Parathyroid adenoma (tissue), 2 donors: ENCODE measurements around the gene SPATA45.

Experiments
- H2AFZ ChIP-seq: fragments of 300-600 bp; sonication (generic); one replicate; pipeline ENCODE4 v1.7.0; 2017; ENCODE audit warnings: antibody characterized with exemption, mild to moderate bottlenecking
- H3K27ac ChIP-seq: fragments of 300-600 bp; sonication (generic); one replicate; pipeline ENCODE4 v1.7.0; 2017
- H3K27me3 ChIP-seq: fragments of 300-600 bp; sonication (generic); one replicate; pipeline ENCODE4 v1.7.0; 2017; ENCODE audit warnings: low read length; ENCODE audit not compliant: control insufficient read depth, insufficient read depth
- H3K36me3 ChIP-seq: fragments of 300-600 bp; sonication (generic); one replicate; pipeline ENCODE4 v1.7.0; 2017; ENCODE audit warnings: low read length; ENCODE audit not compliant: control insufficient read depth, insufficient read depth
- H3K4me1 ChIP-seq: fragments of 300-600 bp; sonication (generic); one replicate; pipeline ENCODE4 v1.7.0; 2017; ENCODE audit warnings: control low read depth
- H3K4me2 ChIP-seq: fragments of 300-600 bp; sonication (generic); one replicate; pipeline ENCODE4 v1.7.0; 2017; ENCODE audit warnings: low read length
- H3K4me3 ChIP-seq: fragments of 300-600 bp; sonication (generic); one replicate; pipeline ENCODE4 v1.7.0; 2017; ENCODE audit warnings: low read depth, low read length
- H3K79me2 ChIP-seq: fragments of 300-600 bp; sonication (generic); one replicate; pipeline ENCODE4 v1.7.0; 2017; ENCODE audit warnings: control low read depth
- H3K9ac ChIP-seq: fragments of 300-600 bp; sonication (generic); one replicate; pipeline ENCODE4 v1.7.0; 2017; ENCODE audit warnings: mild to moderate bottlenecking
- H3K9me3 ChIP-seq: fragments of 300-600 bp; sonication (generic); one replicate; pipeline ENCODE4 v1.7.0; 2017; ENCODE audit warnings: low read length; ENCODE audit not compliant: control insufficient read depth
- CTCF ChIP-seq: fragments of 300-600 bp; sonication (generic); IDR thresholded peaks from one replicate; pipeline ENCODE4 v1.7.0; 2017; ENCODE audit warnings: antibody characterized with exemption, mild to moderate bottlenecking
- donor health status: primary hyperparathyroidism.

SPATA45 gene

GRCh38 chr1:212822956-212823355 lies 24.5 kb downstream of the SPATA45 start:
- H3K9me3 ChIP-seq, result peaks cover 3% of the 10 kb centered on the region
- no peak overlapping the region for H3K4me2 ChIP-seq
- no peaks in the 10 kb centered on the region for H3K4me1 ChIP-seq
- H3K79me2 ChIP-seq, result no peaks in the 10 kb centered on the region
- no peaks in the 10 kb centered on the region for H3K36me3 ChIP-seq
- H3K27me3 ChIP-seq, result no peaks in the 10 kb centered on the region
- TF ChIP-seq CTCF, result no peak
- no peak overlapping the region for H3K27ac ChIP-seq
- no peak overlapping the region for H3K9ac ChIP-seq
- H3K4me3 ChIP-seq, result no peak overlapping the region
- H2AFZ ChIP-seq, result no peak overlapping the region

- H3K9me3 ChIP-seq, result peaks cover 3% of the 10 kb centered on the region
- H3K4me2 ChIP-seq, result no peak overlapping the region
- TF ChIP-seq CTCF, result no peak
- no peaks in the 10 kb centered on the region for H3K36me3 ChIP-seq
- no peaks in the 10 kb centered on the region for H3K79me2 ChIP-seq
- no peak overlapping the region for H3K27ac ChIP-seq
- H2AFZ ChIP-seq, result no peak overlapping the region
- H3K4me3 ChIP-seq, result no peak overlapping the region
- H3K9ac ChIP-seq, result no peak overlapping the region
- H3K4me1 ChIP-seq, result no peaks in the 10 kb centered on the region
- no peaks in the 10 kb centered on the region for H3K27me3 ChIP-seq
These were observed 26.5 kb downstream of the SPATA45 start for GRCh38 chr1:212820969-212821368.

- no peak overlapping the region for H3K4me3 ChIP-seq
These were observed 27.7 kb downstream of the SPATA45 start for GRCh38 chr1:212819726-212820125.

GRCh38 chr1:212816567-212817278 lies 30.7 kb downstream of the SPATA45 start:
- no peak for TF ChIP-seq CTCF
- H3K79me2 ChIP-seq, result no peaks in the 10 kb centered on the region

More at GRCh38 chr1:212819726-212820125, 27.7 kb downstream of the SPATA45 start:
- Histone ChIP-seq H3K4me2 (no peak overlapping the region), H2AFZ (no peak overlapping the region), H3K36me3 (no peaks in the 10 kb centered on the region), H3K27ac (no peak overlapping the region), H3K79me2 (no peaks in the 10 kb centered on the region), H3K4me1 (no peaks in the 10 kb centered on the region), H3K9me3 (no peaks in the 10 kb centered on the region), H3K27me3 (no peaks in the 10 kb centered on the region), H3K9ac (no peak overlapping the region)
- TF ChIP-seq CTCF, result no peak

More at GRCh38 chr1:212816567-212817278, 30.7 kb downstream of the SPATA45 start:
- no peak overlapping the region for H3K27ac ChIP-seq
- no peak overlapping the region for H2AFZ ChIP-seq
- no peaks in the 10 kb centered on the region for H3K4me1 ChIP-seq
- no peaks in the 10 kb centered on the region for H3K36me3 ChIP-seq
- no peaks in the 10 kb centered on the region for H3K9me3 ChIP-seq
- no peak overlapping the region for H3K4me3 ChIP-seq
- H3K9ac ChIP-seq, result no peak overlapping the region
- no peak overlapping the region for H3K4me2 ChIP-seq
- no peaks in the 10 kb centered on the region for H3K27me3 ChIP-seq
